NCI-H1092 (cell line): ENCODE results near the gene BEND6.
A peak's percentile ranks its signal among the peaks of the same experiment; 100 is the strongest.

Source experiments
- DNase-seq: peaks from one replicate; lab custom pipeline; 2025; lab: John Stamatoyannopoulos, UW

Gene BEND6

DNA sequence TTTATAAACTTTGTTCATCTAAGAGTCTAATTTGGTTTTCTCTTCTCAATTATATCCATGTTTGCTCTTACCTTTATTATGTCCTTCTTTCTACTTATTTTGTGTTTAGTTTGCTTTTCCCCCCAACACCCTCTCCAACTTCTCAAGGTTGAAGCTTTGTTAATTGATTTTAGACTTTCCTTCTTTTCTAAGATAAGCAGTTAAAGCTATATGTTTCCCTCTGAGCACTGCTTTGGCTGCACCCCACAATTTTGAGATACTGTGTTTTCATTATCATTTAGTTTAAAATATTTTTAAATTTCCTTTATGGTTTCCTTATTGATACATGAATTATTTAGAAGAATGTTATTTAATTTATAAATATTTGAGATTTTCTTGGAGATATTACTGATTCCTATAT lies 13.9 kb upstream of the BEND6 start:
- no peak for DNase-seq

- DNase-seq: no peak
These were observed 10.2 kb upstream of the BEND6 start for GRCh38 chr6:56944661-56945060.

DNA sequence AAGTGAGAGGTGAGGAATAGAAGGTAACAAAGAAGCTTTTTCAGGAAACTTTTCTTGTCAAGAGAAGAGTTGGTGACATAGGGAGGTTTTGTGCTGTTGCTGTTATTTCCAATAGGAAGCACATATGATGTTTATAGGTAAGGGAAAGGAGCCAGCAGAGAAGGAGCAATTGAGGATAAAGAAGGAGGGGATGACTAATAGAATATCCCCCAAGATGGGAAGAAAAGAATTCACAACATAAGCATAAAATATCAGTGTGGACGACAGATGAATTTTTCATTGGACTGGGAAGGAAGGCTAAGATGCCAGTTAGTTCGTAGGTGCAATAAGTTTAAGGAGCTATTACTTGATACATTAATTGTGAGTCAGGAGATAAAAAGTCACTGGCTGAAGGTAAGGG lies 8.5 kb upstream of the BEND6 start:
- DNase-seq: no peak

- no peak for DNase-seq
These were observed 7.0 kb upstream of the BEND6 start for GRCh38 chr6:56947924-56948323.

GRCh38 chr6:56949265-56949664 lies 5.6 kb upstream of the BEND6 start:
- no peak for DNase-seq

GRCh38 chr6:56949925-56950495 lies 4.9 kb upstream of the BEND6 start:
- no peak for DNase-seq

DNA sequence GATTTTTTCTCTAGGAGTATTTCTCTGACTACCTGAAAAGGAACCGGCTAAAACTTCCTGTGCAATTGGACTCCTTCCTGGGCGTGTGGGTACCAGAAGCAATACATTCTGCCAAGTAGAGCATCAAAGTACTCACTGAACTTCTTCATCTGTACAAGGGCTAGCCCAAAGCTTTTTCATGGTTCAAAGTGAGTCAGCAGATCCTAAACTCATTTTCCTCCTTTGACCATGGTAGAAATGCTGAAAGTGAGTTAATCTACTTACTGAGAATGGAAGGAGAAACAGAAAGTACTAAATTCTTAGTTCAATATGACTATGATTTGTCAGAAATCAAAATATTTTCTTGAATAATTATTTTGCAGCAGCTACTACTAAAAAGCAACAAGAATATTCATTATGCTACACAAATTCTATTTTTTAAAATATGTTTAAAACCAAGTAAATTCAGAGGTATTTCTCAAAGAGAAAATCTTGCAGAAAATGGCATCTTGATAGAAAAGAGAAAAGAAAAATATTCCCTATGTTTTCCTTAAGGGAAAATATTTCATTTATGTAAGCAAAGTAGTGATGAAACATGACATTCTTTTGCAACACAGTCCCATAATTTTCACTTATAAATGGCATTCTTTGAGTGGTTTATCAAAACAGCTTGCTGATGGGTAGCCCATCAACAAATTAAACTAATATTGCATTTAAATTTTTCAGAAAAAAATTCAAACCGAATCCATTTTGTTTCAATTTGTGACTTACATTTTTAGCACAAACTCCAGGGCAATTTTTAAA lies 3.7 kb upstream of the BEND6 start:
- no peak for DNase-seq

- no peak for DNase-seq
These were observed 1.1 kb upstream of the BEND6 start for GRCh38 chr6:56953597-56954402.

GRCh38 chr6:56955171-56956155 lies 556 bp downstream of the BEND6 start:
- peak; percentile 19 for DNase-seq

GRCh38 chr6:56956491-56956890 lies 1.6 kb downstream of the BEND6 start:
- no peak for DNase-seq

DNA sequence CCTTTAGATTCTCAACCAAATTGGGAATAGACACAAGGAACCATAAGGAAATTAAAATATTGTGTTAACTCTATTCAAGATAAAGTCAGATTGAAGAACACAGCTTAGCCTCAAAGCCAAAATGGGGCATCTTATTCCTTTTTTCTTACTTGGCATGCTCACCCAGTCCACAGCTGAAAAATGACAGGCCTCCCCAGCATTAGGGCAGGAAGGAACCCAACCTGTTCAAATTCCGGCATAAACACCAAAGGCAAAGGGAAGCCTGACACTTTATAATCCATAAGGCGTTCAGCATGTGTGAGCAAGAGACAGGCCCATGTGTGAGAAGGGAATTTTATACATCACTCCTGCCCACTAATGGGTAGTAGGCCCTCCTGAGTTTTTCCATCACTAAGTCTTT lies 2.9 kb downstream of the BEND6 start:
- DNase-seq: no peak

- DNase-seq: no peak
These were observed 3.6 kb downstream of the BEND6 start for GRCh38 chr6:56958481-56958880.

DNA sequence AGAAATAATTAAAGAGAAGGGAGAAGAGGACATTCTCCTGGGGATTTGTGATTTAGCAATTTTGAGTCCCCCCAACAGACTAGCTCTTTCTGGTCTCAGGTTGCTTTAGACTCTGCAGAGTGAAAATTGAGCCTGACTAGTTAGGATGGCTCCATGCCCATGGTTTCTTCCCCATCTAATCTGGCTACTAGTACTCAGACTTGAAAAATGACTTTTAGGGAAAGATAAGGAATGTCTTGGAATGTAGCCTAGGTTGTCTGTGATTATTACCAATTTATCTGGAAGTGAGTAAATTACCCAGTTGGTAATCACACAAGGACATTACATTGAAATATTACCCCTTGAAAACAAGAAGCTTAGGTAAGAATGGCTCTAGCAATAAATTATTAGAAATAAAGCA lies 4.2 kb downstream of the BEND6 start:
- no peak for DNase-seq

DNA sequence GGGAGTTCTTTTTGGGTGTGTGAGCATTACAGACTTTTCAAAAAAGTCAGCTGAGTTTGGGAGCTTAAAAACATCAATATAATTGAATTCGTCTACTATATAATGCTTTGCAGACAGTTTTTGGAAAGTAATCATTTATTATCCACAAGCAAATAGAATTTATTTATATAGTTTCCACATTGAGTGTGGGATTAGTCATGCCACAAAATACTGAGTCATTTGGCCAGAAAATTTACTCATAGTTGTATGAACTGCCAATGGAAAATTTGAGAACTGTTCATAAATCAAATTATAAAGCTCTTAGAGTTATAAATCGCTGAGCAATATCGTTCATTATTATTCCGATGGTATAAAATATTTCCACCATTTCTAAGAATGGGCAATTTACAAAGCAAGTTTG lies 5.0 kb downstream of the BEND6 start:
- DNase-seq: no peak

DNA sequence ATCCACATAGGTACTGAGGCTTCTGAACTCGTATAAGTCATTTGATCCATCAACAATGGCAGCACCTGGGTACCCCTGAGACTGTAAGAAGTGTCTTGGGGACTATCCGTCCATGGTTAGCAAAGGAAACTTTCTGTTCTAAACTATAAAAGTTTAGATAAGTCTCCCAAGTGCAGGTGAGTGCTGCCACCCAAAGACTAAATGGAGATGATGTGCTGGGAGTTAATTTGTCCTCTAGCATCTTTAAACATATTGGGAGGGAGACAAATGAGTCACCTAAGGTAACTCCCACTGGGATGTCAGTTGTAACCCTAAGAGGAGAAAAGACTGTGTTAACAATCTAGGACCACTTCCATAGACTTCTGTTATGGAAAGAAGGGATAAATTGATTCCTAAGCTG lies 6.2 kb downstream of the BEND6 start:
- no peak for DNase-seq

DNA sequence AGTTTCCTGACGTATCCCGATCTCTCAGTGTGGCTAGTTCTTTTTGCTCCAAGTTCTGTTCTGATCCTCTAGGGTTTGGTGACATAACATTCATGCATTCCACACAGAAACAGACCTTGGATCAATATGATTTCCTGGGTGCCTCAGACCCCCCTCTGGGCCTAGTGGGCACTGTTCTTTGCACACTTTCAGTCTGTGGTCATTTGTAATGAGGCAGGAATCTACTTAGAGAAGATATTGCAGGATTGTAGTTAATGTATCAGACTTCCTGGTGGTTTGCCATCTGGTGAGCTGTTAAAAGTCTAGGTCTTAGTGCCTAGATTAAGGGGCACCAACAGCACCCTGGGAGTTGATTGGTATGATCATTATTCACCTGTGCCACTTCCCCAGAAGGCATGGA lies 7.5 kb downstream of the BEND6 start:
- DNase-seq: no peak

- no peak for DNase-seq
These were observed 8.1 kb downstream of the BEND6 start for GRCh38 chr6:56963043-56963442.

DNA sequence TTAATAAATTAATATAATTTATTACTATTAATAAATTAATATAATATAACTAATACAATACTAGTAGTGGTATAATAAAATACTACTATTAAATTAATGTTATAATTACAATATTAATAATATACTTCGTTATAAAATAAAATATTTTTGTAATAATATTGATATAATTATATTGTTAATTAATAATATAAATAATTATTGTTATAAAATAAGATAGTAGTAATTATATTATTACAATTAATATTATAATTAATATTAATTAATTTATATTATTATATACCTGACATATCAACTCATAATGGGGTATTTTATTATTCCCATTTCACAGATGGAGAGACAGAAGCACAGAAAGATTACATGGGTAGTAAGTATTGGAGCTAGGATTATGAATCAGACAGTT lies 8.9 kb downstream of the BEND6 start:
- no peak for DNase-seq

DNA sequence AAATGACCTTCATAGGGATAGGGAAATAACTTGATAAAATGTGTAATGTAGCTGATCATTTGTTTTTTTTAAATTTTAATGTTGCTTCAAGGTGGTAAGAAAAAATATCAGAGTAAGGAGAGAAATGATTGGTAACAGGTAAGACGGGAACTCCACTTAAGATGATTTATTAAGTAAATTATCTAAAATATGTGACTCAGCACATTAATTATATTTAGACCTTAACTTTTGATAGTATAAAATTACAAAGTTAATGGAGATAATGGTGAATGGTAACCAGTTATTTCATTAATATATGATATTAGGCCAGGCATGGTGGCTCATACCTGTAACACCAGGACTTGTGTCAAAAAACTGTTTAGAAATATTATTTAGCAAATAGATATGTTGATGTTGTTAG lies 10.2 kb downstream of the BEND6 start:
- DNase-seq: no peak

- DNase-seq: no peak
These were observed 15.9 kb downstream of the BEND6 start for GRCh38 chr6:56970849-56971248.

DNA sequence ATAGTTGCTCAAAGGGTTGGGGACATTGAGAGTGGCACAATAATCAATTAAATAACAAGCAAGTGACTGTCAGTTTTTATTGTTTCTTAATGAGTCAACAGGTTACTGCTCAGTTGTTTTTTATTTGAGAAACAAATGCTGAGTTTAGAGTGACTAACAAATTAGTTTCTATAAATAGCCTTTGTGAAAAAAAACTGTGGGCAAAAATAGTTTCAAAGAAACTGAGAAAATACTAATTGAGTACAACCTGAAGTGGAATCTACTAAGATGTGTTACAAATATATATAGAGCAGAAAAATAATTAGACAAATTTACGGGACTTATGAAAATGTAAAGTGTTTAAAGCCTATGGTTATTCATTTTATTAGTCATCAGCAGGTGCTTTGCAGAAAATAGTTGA lies 22.3 kb downstream of the BEND6 start:
- DNase-seq: no peak

DNA sequence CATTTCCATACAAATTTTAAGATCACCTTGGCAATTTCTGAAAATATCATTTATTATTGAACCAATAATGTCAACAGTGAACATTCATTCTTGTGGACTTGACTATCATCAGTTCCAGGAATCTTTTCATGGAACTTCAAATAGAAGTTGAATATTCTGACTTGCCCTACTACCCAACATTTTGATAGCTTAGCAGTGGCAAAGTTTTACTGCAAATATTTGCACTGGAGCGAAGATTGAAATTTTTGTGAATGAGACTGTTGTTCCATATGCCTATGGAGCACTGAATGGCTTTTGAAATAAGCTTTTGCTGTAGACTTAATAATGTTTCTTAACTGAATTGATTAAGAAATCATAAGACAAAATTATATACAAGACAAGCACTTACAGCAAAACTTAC lies 23.6 kb downstream of the BEND6 start:
- no peak for DNase-seq
